GM23338 (cell line): ENCODE results near the gene CNTN5. TPM values are rescaled to one million over a fixed set of nuclear protein-coding genes. Genes with fewer than 3 reads are reported as not detected.

Experiments used
- ATAC-seq: fragments of 200-7000 bp; cut with Tn5 transposase; 3 replicates; pipeline ENCODE4 v1.9.1; 2020
- DNase-seq: peaks from one replicate; pipeline ENCODE4 v3.0.0-alpha.2; 2015; ENCODE audit warnings: low spot score
- H2AFZ ChIP-seq: fragments of 200-600 bp; sonication (generic); 2 replicates; pipeline ENCODE4 v1.8.0; 2016; ENCODE audit warnings: antibody characterized with exemption, mild to moderate bottlenecking, moderate library complexity
- H3F3A ChIP-seq: fragments of 200-600 bp; sonication (generic); replicated peaks from 2 replicates; pipeline ENCODE4 v1.8.0; 2017; ENCODE audit warnings: antibody characterized with exemption, mixed run types, low read depth
- H3K27ac ChIP-seq: fragments of 200-600 bp; sonication (generic); 2 replicates; pipeline ENCODE4 v1.6.1; 2016; ENCODE audit warnings: low read depth
- H3K27me3 ChIP-seq: fragments of 200-600 bp; sonication (generic); 2 replicates; pipeline ENCODE4 v1.8.0; 2016; ENCODE audit warnings: mild to moderate bottlenecking, mixed run types, moderate library complexity; ENCODE audit not compliant: insufficient read depth
- H3K36me3 ChIP-seq: fragments of 200-600 bp; sonication (generic); 2 replicates; pipeline ENCODE4 v1.8.0; 2016; ENCODE audit warnings: mild to moderate bottlenecking; ENCODE audit not compliant: insufficient read depth
- H3K4me1 ChIP-seq: fragments of 200-600 bp; sonication (generic); 2 replicates; pipeline ENCODE4 v1.8.0; 2016; ENCODE audit warnings: mild to moderate bottlenecking, moderate library complexity; ENCODE audit not compliant: insufficient read depth
- H3K4me2 ChIP-seq: fragments of 200-600 bp; sonication (generic); 2 replicates; pipeline ENCODE4 v1.7.1; 2017; ENCODE audit warnings: mixed run types
- H3K4me3 ChIP-seq: fragments of 200-600 bp; sonication (generic); 2 replicates; pipeline ENCODE4 v1.6.1; 2016; ENCODE audit warnings: mixed run types
- H3K79me2 ChIP-seq: fragments of 200-600 bp; sonication (generic); replicated peaks from 2 replicates; pipeline ENCODE4 v1.8.0; 2017; ENCODE audit warnings: mild to moderate bottlenecking; ENCODE audit not compliant: insufficient read depth
- H3K9me2 ChIP-seq: fragments of 200-600 bp; sonication (generic); 2 replicates; pipeline ENCODE4 v1.8.0; 2017; ENCODE audit not compliant: insufficient read depth
- H4K20me1 ChIP-seq: fragments of 200-600 bp; sonication (generic); replicated peaks from 2 replicates; pipeline ENCODE4 v1.8.0; 2017; ENCODE audit warnings: mild to moderate bottlenecking; ENCODE audit not compliant: insufficient read depth
- H3K27ac Mint-ChIP-seq: 2 replicates; pipeline ENCODE4 v1.8.0; 2020; ENCODE audit warnings: inconsistent platforms, mild to moderate bottlenecking, moderate library complexity, mixed read lengths
- H3K27me3 Mint-ChIP-seq: 3 replicates; pipeline ENCODE4 v1.8.0; 2022; ENCODE audit warnings: low read depth, mild to moderate bottlenecking, moderate library complexity, mixed read lengths, inconsistent platforms; ENCODE audit not compliant: insufficient read depth, poor library complexity
- H3K36me3 Mint-ChIP-seq: 3 replicates; pipeline ENCODE4 v1.8.0; 2021; ENCODE audit warnings: low read depth, mild to moderate bottlenecking, inconsistent platforms, moderate library complexity, mixed read lengths
- H3K4me1 Mint-ChIP-seq: 3 replicates; pipeline ENCODE4 v1.8.0; 2020; ENCODE audit warnings: mild to moderate bottlenecking, inconsistent platforms, mixed read lengths
- H3K4me3 Mint-ChIP-seq: 3 replicates; pipeline ENCODE4 v1.8.0; 2021; ENCODE audit warnings: moderate library complexity, mild to moderate bottlenecking, inconsistent platforms, mixed read lengths
- H3K9me3 Mint-ChIP-seq: 3 replicates; pipeline ENCODE4 v1.8.0; 2020; ENCODE audit warnings: moderate library complexity, mild to moderate bottlenecking, inconsistent platforms, mixed read lengths
- CREB1 ChIP-seq: fragments of 250-450 bp; sonication (Bioruptor Pico); IDR thresholded peaks from 2 replicates; pipeline ENCODE4 v1.5.0; 2020; ENCODE audit warnings: low read depth, mild to moderate bottlenecking, moderate library complexity
- EZH2 ChIP-seq: fragments of 200-600 bp; sonication (generic); IDR thresholded peaks from one replicate; pipeline ENCODE4 v1.8.0; 2017; ENCODE audit warnings: antibody characterized with exemption, mild to moderate bottlenecking, low read depth; ENCODE audit not compliant: unreplicated experiment
- EZH2phosphoT487 ChIP-seq: fragments of 200-600 bp; sonication (generic); IDR thresholded peaks from one replicate; pipeline ENCODE4 v1.8.1; 2018; ENCODE audit warnings: antibody characterized with exemption; ENCODE audit not compliant: unreplicated experiment
- JUNB ChIP-seq: IDR thresholded peaks from one replicate; pipeline ENCODE4 v1.6.1; 2016; ENCODE audit warnings: antibody characterized with exemption; ENCODE audit not compliant: unreplicated experiment
- NANOG ChIP-seq: IDR thresholded peaks from 2 replicates; pipeline ENCODE4 v1.6.1; 2016; ENCODE audit warnings: antibody characterized with exemption, borderline replicate concordance
- POLR2AphosphoS5 ChIP-seq: IDR thresholded peaks from 2 replicates; pipeline ENCODE4 v1.6.1; 2016; ENCODE audit warnings: antibody characterized with exemption, low read depth
- STAT1 ChIP-seq: IDR thresholded peaks from one replicate; pipeline ENCODE4 v1.6.1; 2016; ENCODE audit warnings: antibody characterized with exemption; ENCODE audit not compliant: unreplicated experiment
- ZNF114 ChIP-seq: fragments of 250-450 bp; sonication (Bioruptor Pico); IDR thresholded peaks from 2 replicates; pipeline ENCODE4 v1.5.0; 2020; ENCODE audit warnings: mild to moderate bottlenecking, moderate library complexity
- ZNF331 ChIP-seq: fragments of 250-450 bp; sonication (Bioruptor Pico); IDR thresholded peaks from 2 replicates; pipeline ENCODE4 v1.5.0; 2020; ENCODE audit warnings: low read depth, mild to moderate bottlenecking, moderate library complexity
- polyA plus RNA-seq: library from polyadenylated mRNA; unstranded; fragments of >200 nt; fragmentation: Nextera tagmentation; extraction: Ambion mirVana; gene quantifications from 2 replicates; pipeline ENCODE4 v1.2.1, GENCODE V29; 2016
- total RNA-seq: library from RNA; depleted of rRNA; stranded (reverse); fragments of >200 nt; shearing (Covaris generic); gene quantifications from 2 replicates; pipeline ENCODE4 v1.2.3, GENCODE V29; 2014
- TF ChIP-seq, protein P1 (sequence below), 2 experiments: fragments of 200-600 bp in 1 of 2; sonication (generic) in 1 of 2; conservative IDR thresholded peaks; 2 replicates each; pipeline versions ENCODE4 v1.5.1 to v1.6.1; 2016 to 2017; ENCODE audit warnings: antibody characterized with exemption in 2 of 2, low read depth in 2 of 2, mild to moderate bottlenecking in 2 of 2, moderate library complexity in 1 of 2
- TF ChIP-seq, protein P2 (sequence below): fragments of 250-450 bp; sonication (Bioruptor Pico); IDR thresholded peaks from 2 replicates; pipeline ENCODE4 v1.5.0; 2020; ENCODE audit warnings: mild to moderate bottlenecking, moderate library complexity
- TF ChIP-seq, protein P3 (sequence below): IDR thresholded peaks from 2 replicates; pipeline ENCODE4 v1.6.1; 2016; ENCODE audit warnings: antibody characterized with exemption
- TF ChIP-seq, protein P4 (sequence below): IDR thresholded peaks from one replicate; pipeline ENCODE4 v1.6.1; 2018; ENCODE audit warnings: antibody characterized with exemption; ENCODE audit not compliant: unreplicated experiment

CNTN5 gene
- total and polyA plus RNA-seq, 2 experiments from 2014 or later: not detected

DNA sequence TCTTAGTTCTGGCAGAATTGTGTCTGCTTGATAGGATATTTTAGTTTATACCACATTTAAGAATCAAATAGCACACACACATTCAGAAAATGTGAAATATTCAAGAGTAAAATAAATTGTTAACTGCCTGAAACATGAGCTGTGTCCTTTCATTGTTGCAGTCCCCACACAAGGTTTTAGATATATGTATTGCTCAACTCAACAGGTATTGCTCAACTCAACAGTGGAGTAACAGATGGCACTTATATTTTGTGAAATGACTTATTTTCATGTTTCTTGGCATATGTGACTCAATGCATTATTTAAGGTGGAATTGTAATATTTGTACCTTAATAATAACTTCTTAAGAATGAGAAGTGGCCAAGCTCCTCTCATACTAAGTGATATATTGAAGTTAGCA lies 760.3 kb downstream of the CNTN5 start:
- no peaks in the 10 kb centered on the region for H3K4me1 ChIP-seq
- no peaks in the 10 kb centered on the region for H3K9me2 ChIP-seq
- H3F3A ChIP-seq: no peaks in the 10 kb centered on the region
- H3K4me2 ChIP-seq: no peak overlapping the region
- peaks cover 17% of the 10 kb centered on the region for H3K9me3 Mint-ChIP-seq
- ATAC-seq: no peak
- H4K20me1 ChIP-seq: no peaks in the 10 kb centered on the region
- peaks cover 9% of the 10 kb centered on the region; the same call in 2 of the 3 replicates for H3K36me3 Mint-ChIP-seq
- H3K36me3 ChIP-seq: no peaks in the 10 kb centered on the region
- H3K4me1 Mint-ChIP-seq: no peaks in the 10 kb centered on the region
- no peak overlapping the region for H3K27ac Mint-ChIP-seq
- peaks cover 2% of the 10 kb centered on the region for H3K27me3 Mint-ChIP-seq
- no peak for DNase-seq
- TF ChIP-seq EZH2: no peak
- no peak for TF ChIP-seq CREB1 (CRISPR knock-in tag)
- TF ChIP-seq, protein P1, sequence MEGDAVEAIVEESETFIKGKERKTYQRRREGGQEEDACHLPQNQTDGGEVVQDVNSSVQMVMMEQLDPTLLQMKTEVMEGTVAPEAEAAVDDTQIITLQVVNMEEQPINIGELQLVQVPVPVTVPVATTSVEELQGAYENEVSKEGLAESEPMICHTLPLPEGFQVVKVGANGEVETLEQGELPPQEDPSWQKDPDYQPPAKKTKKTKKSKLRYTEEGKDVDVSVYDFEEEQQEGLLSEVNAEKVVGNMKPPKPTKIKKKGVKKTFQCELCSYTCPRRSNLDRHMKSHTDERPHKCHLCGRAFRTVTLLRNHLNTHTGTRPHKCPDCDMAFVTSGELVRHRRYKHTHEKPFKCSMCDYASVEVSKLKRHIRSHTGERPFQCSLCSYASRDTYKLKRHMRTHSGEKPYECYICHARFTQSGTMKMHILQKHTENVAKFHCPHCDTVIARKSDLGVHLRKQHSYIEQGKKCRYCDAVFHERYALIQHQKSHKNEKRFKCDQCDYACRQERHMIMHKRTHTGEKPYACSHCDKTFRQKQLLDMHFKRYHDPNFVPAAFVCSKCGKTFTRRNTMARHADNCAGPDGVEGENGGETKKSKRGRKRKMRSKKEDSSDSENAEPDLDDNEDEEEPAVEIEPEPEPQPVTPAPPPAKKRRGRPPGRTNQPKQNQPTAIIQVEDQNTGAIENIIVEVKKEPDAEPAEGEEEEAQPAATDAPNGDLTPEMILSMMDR (conservative IDR thresholded peaks at IDR 0.05; ENCODE audit: low read depth in 2 of 2): no peak
- TF ChIP-seq, protein P2, sequence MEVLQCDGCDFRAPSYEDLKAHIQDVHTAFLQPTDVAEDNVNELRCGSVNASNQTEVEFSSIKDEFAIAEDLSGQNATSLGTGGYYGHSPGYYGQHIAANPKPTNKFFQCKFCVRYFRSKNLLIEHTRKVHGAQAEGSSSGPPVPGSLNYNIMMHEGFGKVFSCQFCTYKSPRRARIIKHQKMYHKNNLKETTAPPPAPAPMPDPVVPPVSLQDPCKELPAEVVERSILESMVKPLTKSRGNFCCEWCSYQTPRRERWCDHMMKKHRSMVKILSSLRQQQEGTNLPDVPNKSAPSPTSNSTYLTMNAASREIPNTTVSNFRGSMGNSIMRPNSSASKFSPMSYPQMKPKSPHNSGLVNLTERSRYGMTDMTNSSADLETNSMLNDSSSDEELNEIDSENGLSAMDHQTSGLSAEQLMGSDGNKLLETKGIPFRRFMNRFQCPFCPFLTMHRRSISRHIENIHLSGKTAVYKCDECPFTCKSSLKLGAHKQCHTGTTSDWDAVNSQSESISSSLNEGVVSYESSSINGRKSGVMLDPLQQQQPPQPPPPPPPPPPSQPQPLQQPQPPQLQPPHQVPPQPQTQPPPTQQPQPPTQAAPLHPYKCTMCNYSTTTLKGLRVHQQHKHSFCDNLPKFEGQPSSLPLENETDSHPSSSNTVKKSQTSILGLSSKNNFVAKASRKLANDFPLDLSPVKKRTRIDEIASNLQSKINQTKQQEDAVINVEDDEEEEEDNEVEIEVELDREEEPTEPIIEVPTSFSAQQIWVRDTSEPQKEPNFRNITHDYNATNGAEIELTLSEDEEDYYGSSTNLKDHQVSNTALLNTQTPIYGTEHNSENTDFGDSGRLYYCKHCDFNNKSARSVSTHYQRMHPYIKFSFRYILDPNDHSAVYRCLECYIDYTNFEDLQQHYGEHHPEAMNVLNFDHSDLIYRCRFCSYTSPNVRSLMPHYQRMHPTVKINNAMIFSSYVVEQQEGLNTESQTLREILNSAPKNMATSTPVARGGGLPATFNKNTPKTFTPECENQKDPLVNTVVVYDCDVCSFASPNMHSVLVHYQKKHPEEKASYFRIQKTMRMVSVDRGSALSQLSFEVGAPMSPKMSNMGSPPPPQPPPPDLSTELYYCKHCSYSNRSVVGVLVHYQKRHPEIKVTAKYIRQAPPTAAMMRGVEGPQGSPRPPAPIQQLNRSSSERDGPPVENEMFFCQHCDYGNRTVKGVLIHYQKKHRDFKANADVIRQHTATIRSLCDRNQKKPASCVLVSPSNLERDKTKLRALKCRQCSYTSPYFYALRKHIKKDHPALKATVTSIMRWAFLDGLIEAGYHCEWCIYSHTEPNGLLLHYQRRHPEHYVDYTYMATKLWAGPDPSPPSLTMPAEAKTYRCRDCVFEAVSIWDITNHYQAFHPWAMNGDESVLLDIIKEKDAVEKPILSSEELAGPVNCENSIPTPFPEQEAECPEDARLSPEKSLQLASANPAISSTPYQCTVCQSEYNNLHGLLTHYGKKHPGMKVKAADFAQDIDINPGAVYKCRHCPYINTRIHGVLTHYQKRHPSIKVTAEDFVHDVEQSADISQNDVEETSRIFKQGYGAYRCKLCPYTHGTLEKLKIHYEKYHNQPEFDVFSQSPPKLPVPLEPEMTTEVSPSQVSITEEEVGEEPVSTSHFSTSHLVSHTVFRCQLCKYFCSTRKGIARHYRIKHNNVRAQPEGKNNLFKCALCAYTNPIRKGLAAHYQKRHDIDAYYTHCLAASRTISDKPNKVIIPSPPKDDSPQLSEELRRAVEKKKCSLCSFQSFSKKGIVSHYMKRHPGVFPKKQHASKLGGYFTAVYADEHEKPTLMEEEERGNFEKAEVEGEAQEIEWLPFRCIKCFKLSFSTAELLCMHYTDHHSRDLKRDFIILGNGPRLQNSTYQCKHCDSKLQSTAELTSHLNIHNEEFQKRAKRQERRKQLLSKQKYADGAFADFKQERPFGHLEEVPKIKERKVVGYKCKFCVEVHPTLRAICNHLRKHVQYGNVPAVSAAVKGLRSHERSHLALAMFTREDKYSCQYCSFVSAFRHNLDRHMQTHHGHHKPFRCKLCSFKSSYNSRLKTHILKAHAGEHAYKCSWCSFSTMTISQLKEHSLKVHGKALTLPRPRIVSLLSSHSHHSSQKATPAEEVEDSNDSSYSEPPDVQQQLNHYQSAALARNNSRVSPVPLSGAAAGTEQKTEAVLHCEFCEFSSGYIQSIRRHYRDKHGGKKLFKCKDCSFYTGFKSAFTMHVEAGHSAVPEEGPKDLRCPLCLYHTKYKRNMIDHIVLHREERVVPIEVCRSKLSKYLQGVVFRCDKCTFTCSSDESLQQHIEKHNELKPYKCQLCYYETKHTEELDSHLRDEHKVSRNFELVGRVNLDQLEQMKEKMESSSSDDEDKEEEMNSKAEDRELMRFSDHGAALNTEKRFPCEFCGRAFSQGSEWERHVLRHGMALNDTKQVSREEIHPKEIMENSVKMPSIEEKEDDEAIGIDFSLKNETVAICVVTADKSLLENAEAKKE: no peak
- no peak for TF ChIP-seq NANOG
- TF ChIP-seq, protein P3, sequence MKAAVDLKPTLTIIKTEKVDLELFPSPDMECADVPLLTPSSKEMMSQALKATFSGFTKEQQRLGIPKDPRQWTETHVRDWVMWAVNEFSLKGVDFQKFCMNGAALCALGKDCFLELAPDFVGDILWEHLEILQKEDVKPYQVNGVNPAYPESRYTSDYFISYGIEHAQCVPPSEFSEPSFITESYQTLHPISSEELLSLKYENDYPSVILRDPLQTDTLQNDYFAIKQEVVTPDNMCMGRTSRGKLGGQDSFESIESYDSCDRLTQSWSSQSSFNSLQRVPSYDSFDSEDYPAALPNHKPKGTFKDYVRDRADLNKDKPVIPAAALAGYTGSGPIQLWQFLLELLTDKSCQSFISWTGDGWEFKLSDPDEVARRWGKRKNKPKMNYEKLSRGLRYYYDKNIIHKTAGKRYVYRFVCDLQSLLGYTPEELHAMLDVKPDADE: no peak
- no peak for TF ChIP-seq ZNF114 (CRISPR knock-in tag)
- TF ChIP-seq STAT1: no peak
- TF ChIP-seq JUNB: no peak
- TF ChIP-seq POLR2AphosphoS5: no peak
- no peak for TF ChIP-seq ZNF331 (CRISPR knock-in tag)
- no peak for TF ChIP-seq EZH2phosphoT487
- TF ChIP-seq, protein P4, sequence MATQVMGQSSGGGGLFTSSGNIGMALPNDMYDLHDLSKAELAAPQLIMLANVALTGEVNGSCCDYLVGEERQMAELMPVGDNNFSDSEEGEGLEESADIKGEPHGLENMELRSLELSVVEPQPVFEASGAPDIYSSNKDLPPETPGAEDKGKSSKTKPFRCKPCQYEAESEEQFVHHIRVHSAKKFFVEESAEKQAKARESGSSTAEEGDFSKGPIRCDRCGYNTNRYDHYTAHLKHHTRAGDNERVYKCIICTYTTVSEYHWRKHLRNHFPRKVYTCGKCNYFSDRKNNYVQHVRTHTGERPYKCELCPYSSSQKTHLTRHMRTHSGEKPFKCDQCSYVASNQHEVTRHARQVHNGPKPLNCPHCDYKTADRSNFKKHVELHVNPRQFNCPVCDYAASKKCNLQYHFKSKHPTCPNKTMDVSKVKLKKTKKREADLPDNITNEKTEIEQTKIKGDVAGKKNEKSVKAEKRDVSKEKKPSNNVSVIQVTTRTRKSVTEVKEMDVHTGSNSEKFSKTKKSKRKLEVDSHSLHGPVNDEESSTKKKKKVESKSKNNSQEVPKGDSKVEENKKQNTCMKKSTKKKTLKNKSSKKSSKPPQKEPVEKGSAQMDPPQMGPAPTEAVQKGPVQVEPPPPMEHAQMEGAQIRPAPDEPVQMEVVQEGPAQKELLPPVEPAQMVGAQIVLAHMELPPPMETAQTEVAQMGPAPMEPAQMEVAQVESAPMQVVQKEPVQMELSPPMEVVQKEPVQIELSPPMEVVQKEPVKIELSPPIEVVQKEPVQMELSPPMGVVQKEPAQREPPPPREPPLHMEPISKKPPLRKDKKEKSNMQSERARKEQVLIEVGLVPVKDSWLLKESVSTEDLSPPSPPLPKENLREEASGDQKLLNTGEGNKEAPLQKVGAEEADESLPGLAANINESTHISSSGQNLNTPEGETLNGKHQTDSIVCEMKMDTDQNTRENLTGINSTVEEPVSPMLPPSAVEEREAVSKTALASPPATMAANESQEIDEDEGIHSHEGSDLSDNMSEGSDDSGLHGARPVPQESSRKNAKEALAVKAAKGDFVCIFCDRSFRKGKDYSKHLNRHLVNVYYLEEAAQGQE: no peak
- H3K27me3 ChIP-seq: no peaks in the 10 kb centered on the region
- H3K4me3 ChIP-seq: no peak overlapping the region
- H2AFZ ChIP-seq: no peak overlapping the region
- no peak overlapping the region for H3K27ac ChIP-seq
- no peak overlapping the region for H3K4me3 Mint-ChIP-seq
- no peaks in the 10 kb centered on the region for H3K79me2 ChIP-seq
